ENCODE results near the gene DNAH11. TPM values are rescaled to one million over a fixed set of nuclear protein-coding genes. Genes with fewer than 3 reads are reported as not detected.

DNAH11 gene
- total and polyA plus RNA-seq, 2 of the 4 experiments (the other 2 are of a cell fraction) = not detected

GRCh38 chr7:21922605-21923004, 379.8 kb downstream of the DNAH11 start:
- POLR2A ChIA-PET (ENCODE audit: unreplicated experiment) = no interaction called here
- Histone ChIP-seq H4K20me1 (ENCODE audit: insufficient read depth, low read length) (no peaks in the 10 kb centered on the region), H3K79me1 (ENCODE audit: low read depth in 1 of 2, low read length in 2 of 2) (peaks cover 22 to 24% of the 10 kb centered on the region in 2 experiments), H4K91ac (ENCODE audit: insufficient read depth, low read depth, low read length) (no peak overlapping the region), H3K9me3 (ENCODE audit: control insufficient read depth, insufficient read depth, low read length) (no peaks in the 10 kb centered on the region), H3K4ac (ENCODE audit: low read depth, low read length) (no peak overlapping the region), H3K27ac (ENCODE audit: insufficient read depth, low read length) (no peak overlapping the region), H3K18ac (ENCODE audit: low read depth, low read length) (no peak overlapping the region), H2BK120ac (ENCODE audit: low read depth, low read length) (no peak overlapping the region), H3K56ac (ENCODE audit: extremely low read depth, insufficient read depth, low read length) (no peak overlapping the region), H3K9me1 (ENCODE audit: insufficient read depth, low read length) (no peaks in the 10 kb centered on the region), H3K4me2 (ENCODE audit: low read depth, low read length) (no peak overlapping the region), H2BK20ac (ENCODE audit: low read depth, low read length) (no peak overlapping the region), H2AK5ac (ENCODE audit: low read depth, low read length) (no peak overlapping the region), H3K4me1 (ENCODE audit: control insufficient read depth, insufficient read depth, low read length) (no peaks in the 10 kb centered on the region), H3K23ac (ENCODE audit: low read depth, low read length) (no peak overlapping the region), H3K14ac (replicated peaks; ENCODE audit: low read depth, low read length) (no peak overlapping the region), H3K36me3 (ENCODE audit: control insufficient read depth, insufficient read depth, low read length) (no peaks in the 10 kb centered on the region), H2BK5ac (ENCODE audit: low read depth, low read length, poor library complexity, severe bottlenecking) (no peak overlapping the region), H2BK15ac (ENCODE audit: low read depth, low read length) (no peak overlapping the region), H3K27me3 (ENCODE audit: control insufficient read depth, insufficient read depth, low read length) (no peaks in the 10 kb centered on the region), H4K5ac (ENCODE audit: low read depth, low read length) (no peak overlapping the region), H3K4me3 (ENCODE audit: insufficient read depth, low read depth, low read length) (no peak overlapping the region), H4K8ac (ENCODE audit: low read depth in 2 of 2, low read length in 2 of 2) (no peak overlapping the region), H2AK9ac (replicated peaks; ENCODE audit: low read depth, low read length, poor library complexity) (no peak overlapping the region), H2AFZ (replicated peaks; ENCODE audit: low read length, poor library complexity) (no peak overlapping the region), H3K9ac (ENCODE audit: low read depth, low read length) (no peak overlapping the region)
- BruUV-seq (replicated peaks) = no TSS peak
- ATAC-seq (ENCODE audit: low read depth) = no peak
- dilution Hi-C loops (cut with HindIII; ENCODE audit: low sequenced_read_pairs, unreplicated experiment) (no loop called here), intact Hi-C loops (cut with micrococcal nuclease) (no loop called here), in situ Hi-C loops (cut with MboI; ENCODE audit: low sequenced_read_pairs) (no loop called here)
- TF ChIP-seq POLR2A (IDR thresholded peaks at IDR 0.05; ENCODE audit: low read depth, low read length) (no peak), RCOR1 (IDR thresholded peaks at IDR 0.05; ENCODE audit: insufficient replicate concordance, low read length) (no peak), CHD1 (IDR thresholded peaks at IDR 0.05; ENCODE audit: low read depth, low read length) (no peak), MXI1 (IDR thresholded peaks at IDR 0.05; ENCODE audit: borderline replicate concordance, low read depth, low read length) (no peak), RFX5 (IDR thresholded peaks at IDR 0.05; ENCODE audit: low read depth, low read length) (no peak), SMC3 (IDR thresholded peaks at IDR 0.05; ENCODE audit: low read depth, low read length) (no peak), USF2 (IDR thresholded peaks at IDR 0.05; ENCODE audit: low read depth, low read length) (no peak), FOS (IDR thresholded peaks at IDR 0.05; ENCODE audit: low read depth, low read length) (no peak), BHLHE40 (IDR thresholded peaks at IDR 0.05; ENCODE audit: low read depth, low read length) (no peak), RAD21 (IDR thresholded peaks at IDR 0.05; ENCODE audit: low read length) (no peak), MAFK (IDR thresholded peaks at IDR 0.05; ENCODE audit: low read depth, low read length) (no peak), MAZ (IDR thresholded peaks at IDR 0.05; ENCODE audit: borderline replicate concordance, low read depth, low read length) (no peak), NFE2L2 (IDR thresholded peaks at IDR 0.05; ENCODE audit: low read depth, low read length) (no peak), ELK1 (IDR thresholded peaks at IDR 0.05; ENCODE audit: borderline replicate concordance, low read depth, low read length) (no peak), CTCF (conservative IDR thresholded peaks at IDR 0.05; ENCODE audit: low read depth, low read length) (no peak), CEBPB (IDR thresholded peaks at IDR 0.05; ENCODE audit: low read depth, low read length) (no peak)
- DNase-seq = no peak
- no CpG with 5 or more reads among the region's 5 CpGs for WGBS, 2 experiments (ENCODE audit: extremely low coverage in 2 of 2, insufficient read length in 1 of 2)
- CTCF ChIA-PET = no interaction called here

Measured in IMR-90 (cell line).